KMS-11 (cell line): ENCODE results near the gene C21orf58.

Source experiments
- H2AFZ ChIP-seq: fragments of 200-600 bp; sonication (generic); 2 replicates; pipeline ENCODE4 v1.6.1; 2016; ENCODE audit warnings: antibody characterized with exemption, mixed run types, low read depth
- H3K27ac ChIP-seq: fragments of 200-600 bp; sonication (generic); 2 replicates; pipeline ENCODE4 v1.6.1; 2016; ENCODE audit warnings: mild to moderate bottlenecking, mixed run types
- H3K27me3 ChIP-seq: fragments of 200-600 bp; sonication (generic); 2 replicates; pipeline ENCODE4 v1.6.1; 2017; ENCODE audit warnings: mild to moderate bottlenecking, low read depth, mixed run types, moderate library complexity; ENCODE audit not compliant: insufficient read depth
- H3K36me3 ChIP-seq: fragments of 200-600 bp; sonication (generic); 2 replicates; pipeline ENCODE4 v1.6.1; 2017; ENCODE audit warnings: mild to moderate bottlenecking, mixed run types; ENCODE audit not compliant: insufficient read depth
- H3K4me1 ChIP-seq: fragments of 200-600 bp; sonication (generic); 2 replicates; pipeline ENCODE4 v1.6.1; 2016; ENCODE audit warnings: mild to moderate bottlenecking, low read depth, mixed run types; ENCODE audit not compliant: poor library complexity, severe bottlenecking
- H3K4me2 ChIP-seq: fragments of 200-600 bp; sonication (generic); 2 replicates; pipeline ENCODE4 v1.7.0; 2016; ENCODE audit warnings: mild to moderate bottlenecking, mixed run types
- H3K4me3 ChIP-seq: fragments of 200-600 bp; sonication (generic); IDR thresholded peaks from 2 replicates; pipeline ENCODE4 v1.6.1; 2017; ENCODE audit warnings: low read depth, low read length, mixed read lengths; ENCODE audit not compliant: insufficient read depth
- H3K79me2 ChIP-seq: fragments of 200-600 bp; sonication (generic); 2 replicates; pipeline ENCODE4 v1.6.1; 2016; ENCODE audit warnings: low read depth, mixed run types; ENCODE audit not compliant: insufficient read depth
- H3K9ac ChIP-seq: fragments of 200-600 bp; sonication (generic); 2 replicates; pipeline ENCODE4 v1.6.1; 2016; ENCODE audit warnings: mild to moderate bottlenecking, mixed run types
- H4K20me1 ChIP-seq: fragments of 200-600 bp; sonication (generic); 2 replicates; pipeline ENCODE4 v1.6.1; 2016; ENCODE audit warnings: mild to moderate bottlenecking, mixed run types; ENCODE audit not compliant: insufficient read depth
- TF ChIP-seq, protein P1 (sequence below): fragments of 200-600 bp; sonication (generic); conservative IDR thresholded peaks from 2 replicates; pipeline ENCODE4 v1.6.1; 2017; ENCODE audit warnings: low read depth, mild to moderate bottlenecking, antibody characterized with exemption, low read length, moderate library complexity, mixed read lengths

Gene C21orf58

DNA sequence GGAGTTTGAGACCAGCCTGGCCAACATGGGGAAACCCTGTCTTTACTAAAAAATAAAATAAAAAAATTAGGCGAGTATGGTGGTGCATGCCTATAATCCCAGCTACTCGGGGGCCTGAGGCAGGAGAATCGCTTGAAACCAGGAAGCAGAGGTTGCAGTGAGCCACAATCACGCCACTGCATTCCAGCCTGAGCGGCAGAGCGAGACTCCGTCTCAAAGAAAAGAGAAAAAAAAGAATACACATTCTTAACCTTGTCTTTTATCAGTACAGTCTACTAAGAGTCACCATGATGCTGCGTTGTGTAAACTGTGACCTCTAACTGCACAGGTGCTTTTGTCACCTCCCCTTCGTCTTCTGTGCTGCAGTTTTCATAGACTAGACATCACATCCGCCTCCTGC is 37.5 kb upstream of the C21orf58 start:
- no peaks in the 10 kb centered on the region for H4K20me1 ChIP-seq
- H3K4me3 ChIP-seq: no peak overlapping the region
- peaks cover 47% of the 10 kb centered on the region for H3K4me1 ChIP-seq
- H3K4me2 ChIP-seq: no peak overlapping the region
- TF ChIP-seq, protein P1, sequence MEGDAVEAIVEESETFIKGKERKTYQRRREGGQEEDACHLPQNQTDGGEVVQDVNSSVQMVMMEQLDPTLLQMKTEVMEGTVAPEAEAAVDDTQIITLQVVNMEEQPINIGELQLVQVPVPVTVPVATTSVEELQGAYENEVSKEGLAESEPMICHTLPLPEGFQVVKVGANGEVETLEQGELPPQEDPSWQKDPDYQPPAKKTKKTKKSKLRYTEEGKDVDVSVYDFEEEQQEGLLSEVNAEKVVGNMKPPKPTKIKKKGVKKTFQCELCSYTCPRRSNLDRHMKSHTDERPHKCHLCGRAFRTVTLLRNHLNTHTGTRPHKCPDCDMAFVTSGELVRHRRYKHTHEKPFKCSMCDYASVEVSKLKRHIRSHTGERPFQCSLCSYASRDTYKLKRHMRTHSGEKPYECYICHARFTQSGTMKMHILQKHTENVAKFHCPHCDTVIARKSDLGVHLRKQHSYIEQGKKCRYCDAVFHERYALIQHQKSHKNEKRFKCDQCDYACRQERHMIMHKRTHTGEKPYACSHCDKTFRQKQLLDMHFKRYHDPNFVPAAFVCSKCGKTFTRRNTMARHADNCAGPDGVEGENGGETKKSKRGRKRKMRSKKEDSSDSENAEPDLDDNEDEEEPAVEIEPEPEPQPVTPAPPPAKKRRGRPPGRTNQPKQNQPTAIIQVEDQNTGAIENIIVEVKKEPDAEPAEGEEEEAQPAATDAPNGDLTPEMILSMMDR: no peak
- H3K27ac ChIP-seq: no peak overlapping the region
- 0 out of 2 replicates have a peak, but pooled peaks cover 5% of the 10 kb centered on the region for H3K36me3 ChIP-seq
- H3K27me3 ChIP-seq: no peaks in the 10 kb centered on the region
- H3K9ac ChIP-seq: no peak overlapping the region
- no peak overlapping the region for H2AFZ ChIP-seq
- H3K79me2 ChIP-seq: peaks cover 9% of the 10 kb centered on the region; the same call in 1 of the 2 replicates

DNA sequence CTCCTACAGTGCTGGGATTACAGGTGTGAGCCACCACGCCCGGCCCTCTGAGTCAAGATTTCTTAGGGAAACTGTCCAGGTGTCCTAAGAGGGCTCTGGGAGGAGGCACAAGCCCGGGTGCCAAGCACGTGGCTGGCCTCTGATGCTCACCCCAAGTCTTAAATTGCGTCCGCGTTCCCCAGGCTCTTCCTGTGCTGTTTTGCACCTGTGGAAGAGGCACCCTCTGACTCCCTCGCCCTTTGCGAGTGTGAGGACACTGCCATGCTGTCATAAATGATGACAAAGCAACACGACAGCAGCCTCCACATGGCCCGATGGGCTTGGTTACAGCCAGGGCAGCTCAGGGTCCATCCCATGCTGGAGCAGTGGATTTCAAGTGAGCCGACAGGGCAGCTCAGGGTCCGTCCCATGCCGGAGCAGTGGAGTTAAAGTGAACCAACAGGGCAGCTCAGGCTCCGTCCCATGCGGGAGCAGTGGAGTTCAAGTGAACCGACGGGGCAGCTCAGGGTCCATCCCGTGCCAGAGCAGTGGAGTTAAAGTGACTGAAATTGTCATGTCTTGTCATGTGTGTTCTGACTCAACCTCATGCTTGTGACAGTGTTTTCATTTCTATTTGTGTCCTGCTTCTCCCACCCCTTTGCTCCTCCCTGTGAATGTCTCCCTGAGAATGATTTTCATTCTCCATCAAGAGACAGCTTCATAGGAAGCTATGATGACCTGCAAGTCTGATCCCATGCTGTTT is 34.2 kb upstream of the C21orf58 start:
- H3K27me3 ChIP-seq: no peaks in the 10 kb centered on the region
- no peak overlapping the region for H3K4me3 ChIP-seq
- H3K27ac ChIP-seq: peak overlapping the region; percentile 86
- 0 out of 2 replicates have a peak, but pooled peaks cover 5% of the 10 kb centered on the region for H3K36me3 ChIP-seq
- peak overlapping the region; percentile 55 for H3K9ac ChIP-seq
- H3K79me2 ChIP-seq: peaks cover 9% of the 10 kb centered on the region; the same call in 1 of the 2 replicates
- TF ChIP-seq, protein P1: no peak
- peaks cover 58% of the 10 kb centered on the region for H3K4me1 ChIP-seq
- H3K4me2 ChIP-seq: peak overlapping the region; percentile 84
- no peak overlapping the region for H2AFZ ChIP-seq
- no peaks in the 10 kb centered on the region for H4K20me1 ChIP-seq

DNA sequence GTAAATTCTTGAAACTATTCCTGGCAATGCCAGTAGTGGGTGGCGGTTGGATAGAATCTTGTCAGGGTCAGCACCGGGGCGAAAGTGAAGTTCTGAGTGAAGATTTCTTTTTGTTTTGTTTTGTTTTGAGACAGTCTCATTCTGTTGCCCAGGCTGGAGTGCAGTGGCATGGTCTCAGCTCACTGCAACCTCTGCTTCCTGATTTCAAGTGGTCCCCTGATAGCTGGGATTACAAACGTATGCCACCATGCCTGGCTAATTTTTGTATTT is 33.6 kb upstream of the C21orf58 start:
- Histone ChIP-seq H3K27ac (peak overlapping the region; percentile 86), H3K4me1 (peaks cover 52% of the 10 kb centered on the region), H3K79me2 (peaks cover 9% of the 10 kb centered on the region; the same call in 1 of the 2 replicates), H3K36me3 (0 out of 2 replicates have a peak, but pooled peaks cover 5% of the 10 kb centered on the region), H3K4me3 (no peak overlapping the region), H2AFZ (peak overlapping the region; percentile 27; the same call in 1 of the 2 replicates), H3K9ac (peak overlapping the region; percentile 55), H3K27me3 (no peaks in the 10 kb centered on the region), H3K4me2 (peak overlapping the region; percentile 84), H4K20me1 (no peaks in the 10 kb centered on the region)
- TF ChIP-seq, protein P1: no peak

DNA sequence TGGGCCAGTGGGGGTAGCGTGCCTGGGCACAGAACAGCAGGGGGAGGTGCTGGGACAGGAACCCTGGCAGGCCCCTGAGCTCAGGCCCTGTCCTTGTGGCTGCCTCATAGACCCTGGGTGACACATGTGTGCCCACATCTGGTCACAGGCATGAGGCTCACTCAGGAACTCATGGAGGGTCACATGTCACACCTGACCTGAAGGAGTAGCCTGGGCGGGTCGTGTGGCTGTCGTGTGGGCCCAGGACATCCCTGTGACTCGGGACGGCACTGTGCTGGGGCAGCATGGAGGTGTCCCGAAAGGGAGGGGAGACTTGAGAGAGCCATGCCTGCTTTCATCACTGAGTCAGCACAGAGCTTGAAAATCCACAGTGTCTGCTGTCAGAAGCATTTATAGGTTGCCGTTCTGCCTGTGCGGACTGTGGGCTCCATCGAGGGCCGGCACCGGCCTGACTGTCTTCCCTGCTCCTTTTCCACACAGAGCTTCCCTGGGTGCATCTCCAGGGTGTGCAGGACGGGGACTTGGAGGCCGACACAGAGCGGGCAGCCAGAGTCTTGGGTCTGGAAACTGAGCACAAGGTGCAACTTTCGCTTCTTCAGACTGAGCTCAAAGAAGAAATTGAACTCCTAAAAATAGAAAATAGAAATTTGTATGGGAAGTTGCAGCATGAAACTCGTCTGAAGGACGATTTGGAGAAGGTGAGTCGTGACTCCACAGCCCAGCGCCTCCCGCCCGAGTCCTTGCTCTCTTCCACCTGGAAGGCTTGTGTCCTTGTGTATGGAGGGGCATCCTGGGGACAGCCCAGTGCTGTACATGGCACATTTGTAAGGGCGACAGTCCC is 33.0 kb upstream of the C21orf58 start:
- no peak overlapping the region for H3K4me3 ChIP-seq
- TF ChIP-seq, protein P1: no peak
- peak overlapping the region; percentile 84 for H3K4me2 ChIP-seq
- H4K20me1 ChIP-seq: no peaks in the 10 kb centered on the region
- peak overlapping the region; percentile 27; the same call in 1 of the 2 replicates for H2AFZ ChIP-seq
- H3K9ac ChIP-seq: peak overlapping the region; percentile 55
- no peaks in the 10 kb centered on the region for H3K27me3 ChIP-seq
- peaks cover 6% of the 10 kb centered on the region; the same call in 1 of the 2 replicates for H3K79me2 ChIP-seq
- peaks cover 50% of the 10 kb centered on the region for H3K4me1 ChIP-seq
- H3K27ac ChIP-seq: peak overlapping the region; percentile 86
- peaks cover 5% of the 10 kb centered on the region; the same call in 1 of the 2 replicates for H3K36me3 ChIP-seq
